LNCAP (cell line): ENCODE results near the gene GAS1.

Experiments
- CTCF ChIP-seq: fragments of 450-650 bp; IDR thresholded peaks from 2 replicates; pipeline ENCODE4 v1.5.1; 2017; ENCODE audit warnings: mild to moderate bottlenecking

Gene GAS1

DNA sequence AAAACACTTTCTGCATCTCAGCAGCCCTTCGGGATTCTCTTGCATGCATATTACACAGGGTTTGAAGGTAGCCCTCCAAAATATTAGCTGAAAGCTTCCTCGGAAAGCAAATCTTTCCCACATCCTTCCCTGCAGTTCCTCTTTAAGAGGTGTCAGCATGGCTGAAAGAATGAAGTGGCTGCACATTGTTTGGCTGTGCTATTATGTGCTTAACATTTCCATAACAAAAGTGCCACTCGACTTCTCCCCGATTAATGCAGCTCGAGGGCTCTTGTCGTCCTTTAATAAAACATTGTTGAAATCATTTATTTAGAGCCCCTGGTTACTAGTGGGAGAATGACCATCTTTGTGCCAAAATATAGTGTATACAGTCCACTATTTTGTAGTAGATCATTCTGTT, 6.5 kb downstream of the GAS1 start:
- no peak for TF ChIP-seq CTCF

GRCh38 chr9:86939891-86940290, 7.4 kb downstream of the GAS1 start:
- TF ChIP-seq CTCF: no peak

DNA sequence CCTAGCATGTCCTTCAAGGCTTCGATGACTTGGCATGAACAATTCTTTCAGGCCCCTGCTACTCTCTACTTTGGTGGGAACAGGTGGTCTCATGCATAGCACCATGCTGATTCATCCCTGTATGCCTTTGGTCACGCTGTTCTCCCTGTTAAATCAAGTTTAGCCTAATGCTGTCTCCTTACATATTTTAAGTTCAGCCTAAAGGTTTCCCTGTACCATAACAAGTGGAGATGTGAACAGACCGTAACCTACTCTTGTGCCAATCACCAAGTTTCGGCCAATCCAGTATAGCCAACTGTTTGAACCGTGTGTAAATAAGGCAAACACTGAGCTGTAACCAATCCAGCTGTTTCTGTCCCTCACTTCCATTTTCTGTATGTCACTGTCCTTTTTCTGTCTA, 8.0 kb downstream of the GAS1 start:
- TF ChIP-seq CTCF: no peak

GRCh38 chr9:86938780-86939179, 8.5 kb downstream of the GAS1 start:
- no peak for TF ChIP-seq CTCF

DNA sequence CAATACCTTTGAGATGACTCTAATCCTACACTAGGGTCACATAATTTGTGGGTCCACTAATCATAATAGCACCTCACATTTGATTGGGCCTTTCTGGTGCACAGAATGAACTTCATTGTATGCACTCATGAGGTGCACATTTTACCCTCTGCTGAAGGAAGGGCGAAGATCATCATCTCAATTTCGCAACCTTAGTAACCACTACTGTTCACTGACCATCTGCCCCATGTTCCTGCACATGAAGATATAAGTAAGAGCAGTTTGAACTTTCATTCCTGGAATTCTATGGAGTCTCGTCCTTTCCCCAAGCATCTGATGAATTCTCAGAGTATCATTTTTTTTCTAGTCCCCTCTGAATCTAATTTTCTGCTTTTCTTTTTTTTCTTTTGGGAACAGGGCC, 21.2 kb downstream of the GAS1 start:
- TF ChIP-seq CTCF: no peak

- TF ChIP-seq CTCF: no peak
Measured at GRCh38 chr9:86925686-86926085, 21.6 kb downstream of the GAS1 start.

DNA sequence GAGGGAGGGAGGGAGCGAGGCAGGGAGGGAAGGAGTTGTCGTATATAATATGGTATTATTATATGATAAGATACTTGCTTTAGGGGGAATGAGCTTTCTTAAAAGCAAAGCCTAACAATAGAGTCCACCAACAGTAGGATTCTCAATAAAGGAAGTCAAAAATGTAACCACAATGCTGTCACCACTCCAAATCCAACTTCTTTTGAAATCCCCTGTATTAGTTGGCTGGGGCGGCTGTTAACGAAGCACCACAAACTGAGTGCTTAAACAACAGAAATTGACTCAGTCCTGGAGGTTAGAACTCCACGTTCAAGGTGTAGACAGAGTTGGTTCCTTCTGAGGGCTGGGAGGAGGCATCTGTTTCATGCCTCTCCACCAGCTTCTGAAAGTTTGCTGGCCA, 23.1 kb downstream of the GAS1 start:
- no peak for TF ChIP-seq CTCF

GRCh38 chr9:86921151-86921923, 26.0 kb downstream of the GAS1 start:
- no peak for TF ChIP-seq CTCF
